A549 (cell line): ENCODE data around the gene MYL4. TPM values are rescaled to one million over a fixed set of nuclear protein-coding genes. Genes with fewer than 3 reads are reported as not detected.

Experiments
- ATAC-seq, 2 experiments: fragments of 200-7000 bp in 1 of 2; fragments of >200 bp in 1 of 2; cut with Nextera tagmentation in 1 of 2; cut with Tn5 transposase in 1 of 2; 3 replicates each; pipeline versions ENCODE4 v1.8.0 to v1.9.1; 2018 to 2020; ENCODE audit warnings: mild to moderate bottlenecking in 1 of 2, moderate library complexity in 1 of 2
- CTCF ChIA-PET: fragments of 300-600 bp; sonication (Branson Sonifier 250); formaldehyde crosslinking; extraction: SDS; loops from one replicate; lab custom pipeline; 2021; ENCODE audit warnings: antibody characterized with exemption, inconsistent platforms; lab: Yijun Ruan, JAX
- POLR2A ChIA-PET: fragments of 350-600 bp; formaldehyde crosslinking; extraction: SDS; loops from one replicate; lab custom pipeline; 2021; ENCODE audit warnings: antibody characterized with exemption, inconsistent platforms; lab: Yijun Ruan, JAX
- DNase-seq, 2 experiments: peaks; one replicate each; pipeline versions ENCODE4 v3.0.0 to v3.0.0-alpha.2; 2011 to 2016; ENCODE audit warnings: low read depth in 1 of 2, low spot score in 1 of 2
- FAIRE-seq: peaks from 2 replicates; lab custom pipeline; 2011; peaks lifted over from hg19 to GRCh38; lab: Jason Lieb, UNC
- H3K27ac ChIP-seq, 2 experiments: fragments of >200 bp; sonication (Bioruptor Twin); formaldehyde crosslinking; 3 replicates each; pipeline ENCODE4 v1.5.1; 2016 to 2017
- H3K4me1 ChIP-seq: fragments of >200 bp; sonication (Bioruptor Twin); formaldehyde crosslinking; 3 replicates; pipeline ENCODE4 v1.6.1; 2016
- H3K4me2 ChIP-seq: fragments of >200 bp; sonication (Bioruptor Twin); formaldehyde crosslinking; 3 replicates; pipeline ENCODE4 v1.6.1; 2016
- H3K4me3 ChIP-seq: fragments of >200 bp; sonication (Bioruptor Twin); formaldehyde crosslinking; 3 replicates; pipeline ENCODE4 v1.5.1; 2016
- H3K9me3 ChIP-seq: fragments of >200 bp; sonication (Bioruptor Twin); formaldehyde crosslinking; 3 replicates; pipeline ENCODE4 v1.6.1; 2016
- ATOH8 ChIP-seq: fragments of 250-450 bp; sonication (Bioruptor Pico); IDR thresholded peaks from 2 replicates; pipeline ENCODE4 v1.5.0; 2020; ENCODE audit warnings: low read depth, mild to moderate bottlenecking, moderate library complexity
- BCL3 ChIP-seq: fragments of >200 bp; sonication (Bioruptor Twin); formaldehyde crosslinking; IDR thresholded peaks from 3 replicates; pipeline ENCODE4 v1.6.1; 2016
- CBX8 ChIP-seq: fragments of 200-600 bp; sonication (generic); IDR thresholded peaks from 2 replicates; pipeline ENCODE4 v1.6.1; 2016
- CEBPB ChIP-seq, 2 experiments: fragments of >200 bp in 1 of 2; sonication (Bioruptor Twin) in 1 of 2; formaldehyde crosslinking in 1 of 2; IDR thresholded peaks; 2 replicates each; pipeline ENCODE4 v1.6.1; 2012 to 2016
- CHD2 ChIP-seq: fragments of 150-350 bp; IDR thresholded peaks from 2 replicates; pipeline ENCODE4 v1.6.1; 2014; ENCODE audit warnings: low read length; ENCODE audit not compliant: partially characterized antibody
- EHF ChIP-seq: fragments of 250-450 bp; sonication (Bioruptor Pico); IDR thresholded peaks from 2 replicates; pipeline ENCODE4 v1.5.0; 2020; ENCODE audit warnings: mild to moderate bottlenecking
- EP300 ChIP-seq, 2 experiments: fragments of >200 bp; sonication (Bioruptor Twin); formaldehyde crosslinking; IDR thresholded peaks; 2 replicates in 1 of 2; 3 replicates in 1 of 2; pipeline ENCODE4 v1.6.1; 2016 to 2017
- FOSL2 ChIP-seq, 2 experiments: fragments of 450-650 bp in 1 of 2; fragments of >200 bp in 1 of 2; sonication (Bioruptor Twin) in 1 of 2; formaldehyde crosslinking; IDR thresholded peaks; 2 replicates each; pipeline versions ENCODE4 v1.5.0 to v1.6.1; 2016 to 2020; ENCODE audit warnings: mild to moderate bottlenecking in 1 of 2, moderate library complexity in 1 of 2
- FOXS1 ChIP-seq: fragments of 250-450 bp; sonication (Bioruptor Pico); IDR thresholded peaks from 2 replicates; pipeline ENCODE4 v1.5.0; 2020; ENCODE audit warnings: mild to moderate bottlenecking, moderate library complexity
- HDAC2 ChIP-seq: fragments of 200-600 bp; sonication (generic); IDR thresholded peaks from 2 replicates; pipeline ENCODE4 v1.6.1; 2016
- HEYL ChIP-seq: fragments of 250-450 bp; sonication (Bioruptor Pico); IDR thresholded peaks from 2 replicates; pipeline ENCODE4 v1.8.0; 2021; ENCODE audit warnings: mild to moderate bottlenecking, moderate library complexity
- HMGXB4 ChIP-seq: fragments of 250-450 bp; sonication (Bioruptor Pico); IDR thresholded peaks from 2 replicates; pipeline ENCODE4 v1.5.0; 2021; ENCODE audit warnings: mild to moderate bottlenecking, moderate library complexity, borderline replicate concordance
- JUNB ChIP-seq: fragments of >200 bp; sonication (Bioruptor Twin); formaldehyde crosslinking; IDR thresholded peaks from 2 replicates; pipeline ENCODE4 v1.6.1; 2016
- KDM5A ChIP-seq: fragments of 200-600 bp; sonication (generic); IDR thresholded peaks from 2 replicates; pipeline ENCODE4 v1.6.1; 2016; ENCODE audit warnings: antibody characterized with exemption, mild to moderate bottlenecking
- MAFK ChIP-seq: fragments of 450-650 bp; IDR thresholded peaks from 2 replicates; pipeline ENCODE4 v1.6.1; 2014; ENCODE audit not compliant: partially characterized antibody
- MYC ChIP-seq: IDR thresholded peaks from 2 replicates; pipeline ENCODE4 v1.6.1; 2012; ENCODE audit warnings: mild to moderate bottlenecking, inconsistent platforms, low read length, improper control_type of control experiment, borderline replicate concordance
- NFE2L2 ChIP-seq: fragments of 150-350 bp; conservative IDR thresholded peaks from 2 replicates; pipeline ENCODE4 v1.6.1; 2014; ENCODE audit warnings: low read length
- POLR2A ChIP-seq: IDR thresholded peaks from 2 replicates; pipeline ENCODE4 v1.6.1; 2012; ENCODE audit warnings: mild to moderate bottlenecking, low read length
- SREBF2 ChIP-seq: fragments of 450-650 bp; IDR thresholded peaks from 2 replicates; pipeline ENCODE4 v1.6.1; 2014; ENCODE audit warnings: mild to moderate bottlenecking, moderate library complexity
- TFCP2L1 ChIP-seq: fragments of 250-450 bp; sonication (Bioruptor Pico); IDR thresholded peaks from 2 replicates; pipeline ENCODE4 v1.5.0; 2021; ENCODE audit warnings: mild to moderate bottlenecking
- TP53 ChIP-seq: fragments of 250-450 bp; sonication (Bioruptor Pico); IDR thresholded peaks from 2 replicates; pipeline ENCODE4 v1.5.0; 2021; ENCODE audit warnings: mild to moderate bottlenecking, moderate library complexity
- USF2 ChIP-seq: fragments of 450-650 bp; IDR thresholded peaks from 2 replicates; pipeline ENCODE4 v1.6.1; 2014; ENCODE audit warnings: antibody characterized with exemption
- ZSCAN20 ChIP-seq: fragments of 250-450 bp; sonication (Bioruptor Pico); IDR thresholded peaks from 2 replicates; pipeline ENCODE4 v1.8.0; 2022; ENCODE audit warnings: mild to moderate bottlenecking, moderate library complexity
- WGBS: methylation state at CpG from one replicate; pipeline ENCODE4 v1.1.6; 2017; ENCODE audit errors: missing lambda C conversion rate; 5-methylcytosine and 5-hydroxymethylcytosine counted together
- polyA plus RNA-seq, 4 experiments: library from polyadenylated mRNA; depleted of rRNA in 3 of 4; stranded (reverse); fragments of >200 nt; fragmentation: RNase III in 1 of 4; extraction: RNeasy Plus Mini Kit Qiagen cat#74134 plus additional on column Dnase treatment in 1 of 4; gene quantifications; 2 replicates in 3 of 4; 3 replicates in 1 of 4; pipeline ENCODE4 v1.2.3, GENCODE V29; 2011 to 2017

MYL4 gene
- polyA plus RNA-seq, 2 of the 4 experiments (the other 2 are of a cell fraction): not detected

GRCh38 chr17:47264166-47264565 lies 55.0 kb downstream of the MYL4 start:
- peaks cover 20% of the 10 kb centered on the region for H3K4me1 ChIP-seq
- DNase-seq (no peak), ATAC-seq (no peak), FAIRE-seq (no peak)
- ChIA-PET CTCF (interaction anchor here (0.8 to 4.0 kb wide), 5 partner anchors 10 to 30 kb away, joined by 3 to 13 read pairs (median 4); partner anchors contain the start of gene ITGB3), POLR2A (no interaction called here)
- H3K4me3 ChIP-seq: no peak overlapping the region
- H3K27ac ChIP-seq: no peak overlapping the region
- 94% methylated on average over 2 of the region's 2 CpGs for WGBS
- no peak overlapping the region for H3K4me2 ChIP-seq
- TF ChIP-seq ZSCAN20 (no peak), EHF (CRISPR knock-in tag) (no peak), POLR2A (no peak), NFE2L2 (no peak), KDM5A (no peak), FOXS1 (CRISPR knock-in tag) (no peak), HMGXB4 (CRISPR knock-in tag) (no peak), ATOH8 (CRISPR knock-in tag) (no peak), EP300 (IDR thresholded peaks at IDR 0.05) (no peak)
- H3K9me3 ChIP-seq: peaks cover 8% of the 10 kb centered on the region

GRCh38 chr17:47265983-47266541 lies 56.9 kb downstream of the MYL4 start:
- CTCF ChIA-PET: interaction anchor here (0.6 to 4.0 kb wide), 5 partner anchors 8 to 165 kb away, joined by 3 to 13 read pairs (median 3); partner anchors contain the start of gene ITGB3
- H3K4me2 ChIP-seq: 0 out of 3 replicates have a peak overlapping the region, but pooled peaks have one; percentile 4
- TF ChIP-seq KDM5A (no peak), USF2 (peak; percentile 63), BCL3 (no peak), SREBF2 (no peak), FOSL2 (IDR thresholded peaks at IDR 0.05) (no peak), FOSL2 (CRISPR knock-in tag; IDR thresholded peaks at IDR 0.05) (peak; percentile 73), MAFK (no peak), TP53 (CRISPR knock-in tag) (no peak), MYC (no peak), NFE2L2 (no peak), CBX8 (no peak), HDAC2 (no peak), JUNB (peak; percentile 18; the same call in 1 of the 2 replicates), HEYL (CRISPR knock-in tag) (no peak), CEBPB (IDR thresholded peaks at IDR 0.05) (no peak), EP300 (IDR thresholded peaks at IDR 0.05) (no peak), CHD2 (no peak), TFCP2L1 (CRISPR knock-in tag) (no peak)
- TF ChIP-seq, all 56 proteins: peak for 3
- Histone ChIP-seq H3K27ac (peak overlapping the region; percentile 23 to 46; a peak in 3 of 6 replicates), H3K4me1 (peaks cover 20% of the 10 kb centered on the region), H3K4me3 (no peak overlapping the region), H3K9me3 (peaks cover 8% of the 10 kb centered on the region)
- DNase-seq: peak in 1 of 2 experiments; percentile 30
- no peak for FAIRE-seq
- 66% methylated on average over 2 of the region's 2 CpGs for WGBS
- POLR2A ChIA-PET: no interaction called here
- ATAC-seq: peak; percentile 42 to 70; a peak in 3 of 6 replicates
